HCT116 (cell line): ENCODE measurements around the gene RAI1. TPM values are rescaled to one million over a fixed set of nuclear protein-coding genes. Genes with fewer than 3 reads are reported as not detected.
A peak's percentile ranks its signal among the peaks of the same experiment; 100 is the strongest.

Experiments used
- ATAC-seq: fragments of 200-7000 bp; cut with Tn5 transposase; 2 replicates; pipeline ENCODE4 v1.9.1; 2020; ENCODE audit warnings: mild to moderate bottlenecking, moderate library complexity
- BruUV-seq: library from RNA; stranded (reverse); fragments of 400-500 nt; replicated peaks from 2 replicates; lab custom pipeline; 2021; lab: Mats Ljungman, UMichigan
- CTCF ChIA-PET: fragments of 300-600 bp; sonication (Branson Sonifier 250); formaldehyde crosslinking; loops from one replicate; lab custom pipeline; 2021; ENCODE audit warnings: antibody characterized with exemption; lab: Charles Lee
- POLR2A ChIA-PET: fragments of 300-600, 350-600 bp; sonication (Branson Sonifier 250); formaldehyde crosslinking; loops from one replicate; lab custom pipeline; 2021; ENCODE audit warnings: antibody characterized with exemption; lab: Charles Lee
- RAD21 ChIA-PET, 2 experiments: fragments of 300-600 bp; sonication (Branson Sonifier 250); formaldehyde crosslinking; loops; one replicate each; lab custom pipeline; 2023; ENCODE audit warnings: low total read pairs in 2 of 2; ENCODE audit not compliant: uncharacterized antibody in 2 of 2, unreplicated experiment in 2 of 2, low non-redundant PET in 1 of 2; lab: Charles Lee
- DNase-seq: peaks from one replicate; pipeline ENCODE4 v3.0.0-alpha.2; 2010; ENCODE audit warnings: low read depth, low spot score
- H2AFZ ChIP-seq: fragments of 200-600 bp; shearing (Covaris generic), sonication (generic); 2 replicates; pipeline ENCODE4 v1.6.1; 2017; ENCODE audit warnings: low read depth, mixed run types, mixed read lengths, antibody characterized with exemption, low read length; ENCODE audit not compliant: poor library complexity, severe bottlenecking
- H3K27ac ChIP-seq: 2 replicates; pipeline ENCODE4 v1.5.1; 2012; ENCODE audit warnings: low read depth, low read length
- H3K27me3 ChIP-seq: fragments of 200-600 bp; sonication (generic); 2 replicates; pipeline ENCODE4 v1.6.1; 2016; ENCODE audit warnings: mixed run types, low read length, mixed read lengths; ENCODE audit not compliant: insufficient read depth
- H3K36me3 ChIP-seq, 2 experiments: fragments of 200-500 bp in 1 of 2; fragments of 200-600 bp in 1 of 2; sonication (Bioruptor generic) in 1 of 2; sonication (generic) in 1 of 2; 2 replicates each; pipeline versions ENCODE4 v1.5.1 to v1.6.1; 2014 to 2016; ENCODE audit warnings: low read length in 2 of 2, inconsistent platforms in 1 of 2, mixed read lengths in 1 of 2, mixed run types in 1 of 2; ENCODE audit not compliant: insufficient read depth in 2 of 2, control insufficient read depth in 1 of 2
- H3K4me1 ChIP-seq, 2 experiments: fragments of 200-600 bp in 1 of 2; sonication (generic) in 1 of 2; 2 replicates each; pipeline versions ENCODE4 v1.5.1 to v1.6.1; 2012 to 2017; ENCODE audit warnings: low read length in 2 of 2, inconsistent platforms in 1 of 2, mild to moderate bottlenecking in 1 of 2, mixed read lengths in 1 of 2, mixed run types in 1 of 2, moderate library complexity in 1 of 2; ENCODE audit not compliant: insufficient read depth in 2 of 2, control insufficient read depth in 1 of 2
- H3K4me2 ChIP-seq: fragments of 200-600 bp; sonication (generic); 2 replicates; pipeline ENCODE4 v1.6.1; 2017; ENCODE audit warnings: mixed run types, low read length, mixed read lengths
- H3K4me3 ChIP-seq, 2 experiments: fragments of 200-600 bp in 1 of 2; sonication (generic) in 1 of 2; replicated peaks in 1 of 2; 2 replicates each; pipeline ENCODE4 v1.5.1; 2011 to 2016; ENCODE audit warnings: low read length in 2 of 2, control low read depth in 1 of 2, low read depth in 1 of 2, mild to moderate bottlenecking in 1 of 2, mixed read lengths in 1 of 2, mixed run types in 1 of 2
- H3K79me2 ChIP-seq: fragments of 200-600 bp; sonication (generic); 2 replicates; pipeline ENCODE4 v1.6.1; 2017; ENCODE audit warnings: mild to moderate bottlenecking, mixed run types, low read length, moderate library complexity, mixed read lengths; ENCODE audit not compliant: insufficient read depth
- H3K9ac ChIP-seq: fragments of 200-600 bp; sonication (generic); 2 replicates; pipeline ENCODE4 v1.6.1; 2016; ENCODE audit warnings: low read length, mixed read lengths
- H3K9me2 ChIP-seq: fragments of 200-600 bp; sonication (generic), shearing (Covaris generic); 2 replicates; pipeline ENCODE4 v1.6.1; 2017; ENCODE audit warnings: mixed run types, mild to moderate bottlenecking, moderate library complexity; ENCODE audit not compliant: insufficient read depth
- H3K9me3 ChIP-seq, 2 experiments: fragments of 200-500 bp in 1 of 2; fragments of 200-600 bp in 1 of 2; sonication (Bioruptor generic) in 1 of 2; sonication (generic) in 1 of 2; 2 replicates each; pipeline ENCODE4 v1.6.1; 2014 to 2017; ENCODE audit warnings: low read length in 2 of 2, mixed read lengths in 2 of 2, inconsistent platforms in 1 of 2, low read depth in 1 of 2, mild to moderate bottlenecking in 1 of 2, mixed run types in 1 of 2, moderate library complexity in 1 of 2; ENCODE audit not compliant: control insufficient read depth in 1 of 2, insufficient read depth in 1 of 2
- H4K20me1 ChIP-seq: fragments of 200-600 bp; sonication (generic), shearing (Covaris generic); 2 replicates; pipeline ENCODE4 v1.6.1; 2017; ENCODE audit warnings: mixed run types, mild to moderate bottlenecking, moderate library complexity; ENCODE audit not compliant: insufficient read depth
- EZH2phosphoT487 ChIP-seq: fragments of 200-600 bp; IDR thresholded peaks from 2 replicates; pipeline ENCODE4 v1.6.1; 2018; ENCODE audit warnings: antibody characterized with exemption, borderline replicate concordance
- MAX ChIP-seq: IDR thresholded peaks from 2 replicates; pipeline ENCODE4 v1.6.1; 2012
- RAD21 ChIP-seq: IDR thresholded peaks from 2 replicates; pipeline ENCODE4 v1.6.1; 2012; ENCODE audit warnings: low read depth, mild to moderate bottlenecking
- SIN3A ChIP-seq: IDR thresholded peaks from 2 replicates; pipeline ENCODE4 v1.6.1; 2012; ENCODE audit warnings: low read depth
- SRF ChIP-seq: IDR thresholded peaks from 2 replicates; pipeline ENCODE4 v1.6.1; 2012; ENCODE audit warnings: low read depth
- ZFX ChIP-seq: fragments of 450-650 bp; IDR thresholded peaks from 2 replicates; pipeline ENCODE4 v1.6.1; 2017
- intact Hi-C: fragments of 100-400 bp; cut with micrococcal nuclease; formaldehyde crosslinking; loops from 2 replicates; pipeline ENCODE4 v1.10.0; 2022
- total RNA-seq: library from RNA; stranded (reverse); gene quantifications from one replicate; pipeline ENCODE4 v1.2.1, GENCODE V29; 2021; ENCODE audit not compliant: unreplicated experiment
- TF ChIP-seq, protein P1 (sequence below), 3 experiments: fragments of 200-600 bp in 1 of 3; sonication (generic) in 1 of 3; IDR thresholded peaks in 2 of 3; conservative IDR thresholded peaks in 1 of 3; 2 replicates each; pipeline ENCODE4 v1.5.1; 2012 to 2017; ENCODE audit warnings: low read depth in 2 of 3, low read length in 2 of 3, antibody characterized with exemption in 1 of 3, borderline replicate concordance in 1 of 3, control low read depth in 1 of 3, mild to moderate bottlenecking in 1 of 3, mixed read lengths in 1 of 3, mixed run types in 1 of 3, moderate library complexity in 1 of 3; ENCODE audit not compliant: insufficient read depth in 1 of 3

Gene RAI1
- total RNA-seq, 1 experiment from 2014 or later = 38.5 TPM

DNA sequence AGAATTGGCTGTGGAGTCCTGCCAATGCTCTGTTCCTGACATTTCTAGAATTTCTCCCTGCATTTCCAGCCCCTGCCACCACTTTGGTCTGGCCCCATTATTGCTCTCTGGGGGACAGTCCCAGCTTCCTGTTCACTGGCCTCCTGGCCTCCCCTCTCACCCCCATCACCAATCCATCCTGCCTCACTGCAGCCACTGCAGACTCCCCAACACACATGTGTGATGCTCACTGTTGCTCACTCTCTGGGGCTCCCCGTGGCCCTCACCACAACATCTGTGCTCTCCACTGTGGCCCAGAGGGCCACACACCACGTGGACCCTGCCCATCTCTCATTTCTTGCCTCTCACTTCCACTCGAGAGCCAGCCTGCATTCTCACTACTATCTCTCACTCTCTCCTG, 91.0 kb downstream of the RAI1 start (continued):
- TF ChIP-seq SRF (no peak), MAX (no peak), ZFX (no peak), RAD21 (no peak), SIN3A (no peak)

- POLR2A ChIA-PET = interaction anchor here (1.4 kb wide), 1 partner anchor 62 kb away, joined by 4 read pairs; no protein-coding TSS in a partner anchor
- no peaks in the 10 kb centered on the region for H3K27me3 ChIP-seq
- H2AFZ ChIP-seq = no peak overlapping the region
- ATAC-seq (peak; percentile 60), DNase-seq (no peak)
- H4K20me1 ChIP-seq = no peaks in the 10 kb centered on the region
- BruUV-seq = no TSS peak
- no peaks in the 10 kb centered on the region for H3K36me3 ChIP-seq
- H3K4me1 ChIP-seq = peaks cover 5 to 17% of the 10 kb centered on the region in 2 experiments; a peak in 3 of 4 replicates
- 0 out of 2 replicates have a peak overlapping the region, but pooled peaks have one; percentile 26 for H3K4me2 ChIP-seq
- H3K9me3 ChIP-seq = no peaks in the 10 kb centered on the region
- TF ChIP-seq, protein P1, sequence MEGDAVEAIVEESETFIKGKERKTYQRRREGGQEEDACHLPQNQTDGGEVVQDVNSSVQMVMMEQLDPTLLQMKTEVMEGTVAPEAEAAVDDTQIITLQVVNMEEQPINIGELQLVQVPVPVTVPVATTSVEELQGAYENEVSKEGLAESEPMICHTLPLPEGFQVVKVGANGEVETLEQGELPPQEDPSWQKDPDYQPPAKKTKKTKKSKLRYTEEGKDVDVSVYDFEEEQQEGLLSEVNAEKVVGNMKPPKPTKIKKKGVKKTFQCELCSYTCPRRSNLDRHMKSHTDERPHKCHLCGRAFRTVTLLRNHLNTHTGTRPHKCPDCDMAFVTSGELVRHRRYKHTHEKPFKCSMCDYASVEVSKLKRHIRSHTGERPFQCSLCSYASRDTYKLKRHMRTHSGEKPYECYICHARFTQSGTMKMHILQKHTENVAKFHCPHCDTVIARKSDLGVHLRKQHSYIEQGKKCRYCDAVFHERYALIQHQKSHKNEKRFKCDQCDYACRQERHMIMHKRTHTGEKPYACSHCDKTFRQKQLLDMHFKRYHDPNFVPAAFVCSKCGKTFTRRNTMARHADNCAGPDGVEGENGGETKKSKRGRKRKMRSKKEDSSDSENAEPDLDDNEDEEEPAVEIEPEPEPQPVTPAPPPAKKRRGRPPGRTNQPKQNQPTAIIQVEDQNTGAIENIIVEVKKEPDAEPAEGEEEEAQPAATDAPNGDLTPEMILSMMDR (IDR thresholded peaks at IDR 0.05 in 2 of 3, conservative IDR thresholded peaks at IDR 0.05 in 1 of 3; ENCODE audit: borderline replicate concordance in 1 of 3, insufficient read depth in 1 of 3, low read depth in 2 of 3, low read length in 2 of 3) = peak in 2 of 3 experiments; percentile 33 to 40; a peak in 3 of 6 replicates
- peak; percentile 58 for TF ChIP-seq RAD21
- TF ChIP-seq EZH2phosphoT487 = no peak
- H3K9ac ChIP-seq = no peak overlapping the region
- no peaks in the 10 kb centered on the region for H3K9me2 ChIP-seq
- peak overlapping the region; percentile 18; the same call in 1 of the 2 replicates for H3K27ac ChIP-seq
- RAD21 ChIA-PET = interaction anchor here in 1 of 2 experiments (0.6 kb wide), 1 partner anchor 34 kb away, joined by 4 read pairs; no protein-coding TSS in a partner anchor
- no peak overlapping the region for H3K4me3 ChIP-seq
- CTCF ChIA-PET = interaction anchor here (0.8 to 1.2 kb wide), 3 partner anchors 46 to 102 kb away, joined by 3 to 4 read pairs (median 3); no protein-coding TSS in a partner anchor
- peaks cover 13% of the 10 kb centered on the region; the same call in 1 of the 2 replicates for H3K79me2 ChIP-seq
- intact Hi-C loops = no loop called here
Observed at GRCh38 chr17:17774009-17774881, 93.0 kb downstream of the RAI1 start.
